GM04503 (cell line): ENCODE results near the gene GRXCR2.
A peak's percentile ranks its signal among the peaks of the same experiment; 100 is the strongest.
"Not testable (repeated sequence)": the region's sequence is repeated elsewhere in the genome, so short reads cannot be mapped to it uniquely, and the experiment has no call there.

Experiments
- DNase-seq: peaks from one replicate; pipeline ENCODE4 v3.0.0-alpha.2; 2012; ENCODE audit warnings: low read depth

Gene GRXCR2

DNA sequence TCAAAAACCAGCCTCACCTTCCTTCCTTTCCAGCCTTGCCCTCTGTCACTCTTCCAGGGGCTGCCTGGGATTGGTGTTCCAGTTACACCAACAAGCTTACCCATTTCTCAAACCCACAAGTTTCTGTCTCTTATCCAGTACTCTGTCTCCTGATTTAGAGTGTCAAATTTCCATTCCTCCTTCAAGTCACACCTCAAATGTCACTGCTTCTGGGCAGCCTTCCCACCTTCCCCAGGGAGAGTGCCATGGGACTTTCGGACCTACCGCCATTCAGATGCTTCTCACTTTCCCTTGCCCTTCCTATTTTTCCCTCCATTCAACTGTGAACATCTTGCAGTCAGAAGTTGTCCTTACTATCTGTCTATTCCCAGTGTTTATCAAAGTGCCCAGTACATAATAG lies 2.0 kb upstream of the GRXCR2 start:
- no peak for DNase-seq

DNA sequence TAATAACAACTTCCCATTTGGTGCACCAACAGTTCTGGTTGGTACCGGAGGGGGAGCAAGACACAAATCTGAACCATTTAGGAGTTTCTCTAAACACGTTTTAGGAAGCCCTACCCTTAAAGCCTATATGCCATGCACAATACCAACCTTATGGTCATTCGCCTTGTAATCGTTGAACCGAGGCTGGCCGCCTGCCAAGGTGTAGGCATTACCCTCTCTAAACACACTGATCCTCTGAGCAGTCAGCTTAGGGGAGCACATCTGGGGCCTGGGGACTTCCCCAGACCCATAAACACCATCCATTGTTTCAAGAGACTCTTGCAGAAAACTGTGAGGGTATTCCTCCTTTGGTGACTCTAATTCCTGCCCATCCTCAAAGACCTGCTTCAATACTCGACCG lies 328 bp downstream of the GRXCR2 start:
- no peak for DNase-seq

- DNase-seq, result no peak
These were observed 3.1 kb downstream of the GRXCR2 start for GRCh38 chr5:145869753-145870152.

DNA sequence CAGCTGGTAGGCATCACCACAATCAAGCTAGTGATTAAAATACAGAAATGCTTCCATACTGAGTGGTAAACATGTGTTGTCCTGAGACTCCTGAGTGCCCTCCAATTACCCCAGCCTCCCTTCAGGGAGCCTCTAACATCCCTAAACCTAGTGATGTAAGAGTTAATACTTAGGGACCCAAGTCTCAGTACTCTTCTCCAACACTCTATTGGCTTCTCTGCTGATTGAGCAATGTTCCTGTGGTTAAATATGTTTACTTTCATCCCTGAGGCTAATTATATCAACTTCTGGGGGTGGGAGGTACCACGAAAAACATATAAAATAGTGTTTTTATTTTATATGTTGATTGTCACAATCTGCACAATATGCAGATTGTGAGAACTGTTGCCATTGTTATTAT lies 5.0 kb downstream of the GRXCR2 start:
- DNase-seq, result no peak

DNA sequence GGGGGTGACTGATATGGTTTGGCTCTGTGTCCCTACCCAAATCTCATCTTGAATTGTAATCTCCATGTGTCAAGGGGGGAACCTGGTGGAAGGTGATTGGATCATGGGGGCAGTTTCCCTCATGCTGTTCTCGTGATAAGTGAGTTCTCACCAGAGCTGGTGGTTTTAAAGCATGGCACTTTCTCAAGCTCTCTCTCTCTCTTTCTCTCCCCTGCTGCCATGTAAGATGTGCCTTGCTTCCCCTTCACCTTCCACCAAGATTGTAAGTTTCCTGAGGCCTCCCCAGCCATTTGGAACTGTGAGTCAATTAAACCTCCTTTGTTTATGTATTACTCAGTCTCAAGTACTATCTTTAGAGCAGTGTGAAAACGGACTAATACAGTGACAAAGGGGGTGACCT lies 8.4 kb downstream of the GRXCR2 start:
- not testable (repeated sequence) for DNase-seq

- no peak for DNase-seq
These were observed 9.8 kb downstream of the GRXCR2 start for GRCh38 chr5:145863003-145863402.

GRCh38 chr5:145859897-145860296 lies 12.9 kb downstream of the GRXCR2 start:
- no peak for DNase-seq

DNA sequence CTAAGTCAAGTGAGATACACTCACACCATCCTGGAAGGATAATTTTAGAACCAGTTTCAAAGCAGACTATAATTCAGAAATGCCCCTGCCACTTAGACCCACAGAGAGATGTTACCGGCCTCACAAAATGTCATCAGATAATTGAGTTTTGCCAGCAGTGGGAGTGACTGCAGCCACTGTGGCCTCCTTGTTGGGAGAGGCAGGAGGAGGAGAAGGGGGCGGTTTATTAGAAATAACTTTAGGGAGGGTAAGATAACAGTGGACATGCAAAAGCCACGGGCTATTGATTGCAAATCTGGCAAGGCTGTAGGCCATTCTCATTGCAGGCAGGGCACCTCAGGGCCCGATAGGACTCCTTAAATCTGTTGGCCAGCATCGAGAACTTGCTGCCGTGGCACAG lies 13.4 kb downstream of the GRXCR2 start:
- no peak for DNase-seq

- no peak for DNase-seq
These were observed 13.9 kb downstream of the GRXCR2 start for GRCh38 chr5:145858959-145859358.

- no peak for DNase-seq
These were observed 16.5 kb downstream of the GRXCR2 start for GRCh38 chr5:145856285-145856818.

- DNase-seq, result no peak
These were observed 17.0 kb downstream of the GRXCR2 start for GRCh38 chr5:145855763-145856267.

- DNase-seq, result peak; percentile 44
These were observed 18.1 kb downstream of the GRXCR2 start for GRCh38 chr5:145854651-145855258.

DNA sequence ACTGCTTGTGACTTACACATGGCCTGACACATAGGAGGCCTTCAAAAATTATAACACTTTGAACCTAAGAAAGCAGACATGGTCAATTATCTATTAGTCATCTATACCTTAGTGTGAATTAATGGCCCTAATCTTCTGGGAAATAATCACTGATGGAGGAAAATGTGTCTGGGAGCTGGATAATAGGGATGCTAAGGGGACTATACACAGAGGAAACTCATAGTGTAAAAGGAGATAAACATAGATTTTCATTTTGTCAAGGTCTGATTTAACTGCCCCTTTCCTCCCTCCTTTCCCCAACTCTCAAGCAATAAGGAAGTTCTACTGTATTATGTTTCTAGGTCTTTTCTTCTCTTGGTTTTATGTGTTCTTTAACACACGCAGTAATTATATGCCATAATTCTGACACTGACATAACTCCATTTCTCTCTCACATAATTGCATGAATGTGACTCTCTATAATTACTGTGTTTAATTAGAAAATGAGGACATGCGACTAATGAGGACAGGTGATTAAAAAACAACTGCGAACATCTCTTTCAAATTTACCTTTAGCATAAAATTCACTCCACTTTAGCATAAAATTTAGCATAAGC lies 18.9 kb downstream of the GRXCR2 start:
- no peak for DNase-seq

- DNase-seq, result no peak
These were observed 19.8 kb downstream of the GRXCR2 start for GRCh38 chr5:145852990-145853389.

- DNase-seq, result no peak
These were observed 24.0 kb downstream of the GRXCR2 start for GRCh38 chr5:145848854-145849253.

- DNase-seq, result peak; percentile 51
These were observed 25.0 kb downstream of the GRXCR2 start for GRCh38 chr5:145847499-145848497.

- DNase-seq, result no peak
These were observed 26.7 kb downstream of the GRXCR2 start for GRCh38 chr5:145846081-145846480.

GRCh38 chr5:145841299-145841698 lies 31.5 kb downstream of the GRXCR2 start:
- DNase-seq, result no peak

GRCh38 chr5:145840458-145841132 lies 32.2 kb downstream of the GRXCR2 start:
- DNase-seq, result no peak

DNA sequence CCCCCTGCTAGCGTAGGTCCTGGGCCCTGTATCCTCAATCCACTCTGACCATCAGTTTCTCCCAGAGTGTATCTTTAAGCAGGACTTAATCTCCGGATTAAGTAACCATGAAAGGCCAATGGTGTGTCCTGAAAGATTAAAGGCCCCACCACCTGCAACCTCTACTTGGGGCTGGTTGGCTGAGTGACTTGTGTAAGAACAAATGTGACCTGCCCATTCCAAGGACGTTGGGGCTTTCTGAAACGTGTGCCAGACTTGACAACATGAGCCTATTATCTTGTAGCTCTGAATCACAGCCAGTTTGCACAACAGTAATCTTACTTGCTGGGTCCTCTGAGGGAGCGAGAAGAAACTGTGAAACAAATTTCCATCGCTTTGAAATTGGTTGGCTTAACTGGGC lies 34.5 kb downstream of the GRXCR2 start:
- no peak for DNase-seq

DNA sequence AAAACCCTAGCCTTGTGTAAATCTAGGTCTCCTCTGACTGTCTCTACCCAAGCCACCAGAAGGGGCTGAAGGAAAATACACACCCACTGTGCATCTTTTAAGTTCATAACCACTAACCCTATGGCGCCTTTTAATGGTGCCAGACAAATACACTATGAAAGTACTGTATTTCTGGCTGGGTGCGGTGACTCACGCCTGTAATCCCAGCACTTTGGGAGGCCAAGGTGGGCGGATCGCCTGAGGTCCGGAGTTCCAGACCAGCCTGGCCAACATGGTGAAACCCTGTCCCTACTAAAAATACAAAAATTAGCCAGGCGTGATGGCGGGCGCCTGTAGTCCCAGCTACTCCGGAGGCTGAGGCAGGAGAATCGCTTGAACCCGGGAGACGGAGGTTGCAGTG lies 36.6 kb downstream of the GRXCR2 start:
- not testable (repeated sequence) for DNase-seq

GRCh38 chr5:145835848-145836239 lies 37.0 kb downstream of the GRXCR2 start:
- DNase-seq, result no peak
